Measurements from ENCODE around the gene INHBE. TPM values are rescaled to one million over a fixed set of nuclear protein-coding genes. Genes with fewer than 3 reads are reported as not detected.

The INHBE gene
- total and polyA plus RNA-seq, 2 of the 8 experiments (the other 6 are each of a cell fraction or from before 2014, with no cell fraction given): 10.2 to 18.8 TPM

GRCh38 chr12:57459055-57459749 lies 4.1 kb downstream of the INHBE start (continued):
- TF ChIP-seq CHD7 (IDR thresholded peaks at IDR 0.05; ENCODE audit: insufficient replicate concordance, low read length): no peak
